ENCODE measurements around the gene STING1. TPM values are rescaled to one million over a fixed set of nuclear protein-coding genes. Genes with fewer than 3 reads are reported as not detected.
A peak's percentile ranks its signal among the peaks of the same experiment; 100 is the strongest.

The STING1 gene
- total and polyA plus RNA-seq, 10 of the 15 experiments (the other 5 are each of a cell fraction or from before 2014, with no cell fraction given), result 10.1 to 56.1 (median 41.0) TPM

- TF ChIP-seq IRF3 (IDR thresholded peaks at IDR 0.05), result no peak
- TF ChIP-seq BCLAF1 (IDR thresholded peaks at IDR 0.05), result no peak
- no peak for TF ChIP-seq ZNF622 (IDR thresholded peaks at IDR 0.05)
- peak; percentile 90 for TF ChIP-seq NR2F1 (conservative IDR thresholded peaks at IDR 0.05)
- TF ChIP-seq CEBPZ (IDR thresholded peaks at IDR 0.05; ENCODE audit: low read depth, low read length), result no peak
- no peak for TF ChIP-seq PRDM15 (CRISPR knock-in tag; IDR thresholded peaks at IDR 0.05)
- no peak for TF ChIP-seq RB1 (IDR thresholded peaks at IDR 0.05; ENCODE audit: borderline replicate concordance)
- no peak for TF ChIP-seq ZSCAN29 (IDR thresholded peaks at IDR 0.05)
- peak; percentile 89 for TF ChIP-seq MEF2B (IDR thresholded peaks at IDR 0.05; ENCODE audit: partially characterized antibody, poor library complexity, severe bottlenecking)
- no peak for TF ChIP-seq KDM1A (IDR thresholded peaks at IDR 0.05; ENCODE audit: borderline replicate concordance)
- peak; percentile 86 for TF ChIP-seq ATF7 (IDR thresholded peaks at IDR 0.05; ENCODE audit: low read depth)
- TF ChIP-seq HCFC1 (IDR thresholded peaks at IDR 0.05; ENCODE audit: low read length), result no peak
- TF ChIP-seq NBN (IDR thresholded peaks at IDR 0.05), result 0 out of 2 replicates have a peak, but pooled peaks have one; percentile 14
- 0 out of 2 replicates have a peak, but pooled peaks have one; percentile 1 for TF ChIP-seq TAF1 (IDR thresholded peaks at IDR 0.05; ENCODE audit: borderline replicate concordance, low read depth, low read length)
- TF ChIP-seq IKZF1 (conservative IDR thresholded peaks at IDR 0.05), result peak; percentile 99
- no peak for TF ChIP-seq NFYA (IDR thresholded peaks at IDR 0.05; ENCODE audit: borderline replicate concordance, low read depth, low read length)
- TF ChIP-seq TCF3 (IDR thresholded peaks at IDR 0.05; ENCODE audit: borderline replicate concordance, insufficient read depth, low read depth, low read length), result 0 out of 2 replicates have a peak, but pooled peaks have one; percentile 51
- TF ChIP-seq SMAD5 (IDR thresholded peaks at IDR 0.05; ENCODE audit: low read depth), result no peak
- no peak for TF ChIP-seq CBX5 (IDR thresholded peaks at IDR 0.05; ENCODE audit: low read depth)
Measured at GRCh38 chr5:139446956-139447779, 35.4 kb downstream of the STING1 start (continued).

All from GM12878 (cell line).